Measurements from ENCODE around the gene CRB3.

- TF ChIP-seq CTCF (IDR thresholded peaks at IDR 0.05) (no peak), POLR2A (IDR thresholded peaks at IDR 0.05; ENCODE audit: low read depth) (no peak)
These were observed 10.0 kb upstream of the CRB3 start for GRCh38 chr19:6453951-6454565.

Measured in esophagus muscularis mucosa (tissue), 3 donors.